Measurements from ENCODE around the gene DELE1. TPM values are rescaled to one million over a fixed set of nuclear protein-coding genes. Genes with fewer than 3 reads are reported as not detected.
"Not testable (repeated sequence)": the region's sequence is repeated elsewhere in the genome, so short reads cannot be mapped to it uniquely, and the experiment has no call there.

DELE1 gene
- total RNA-seq, 1 donor from 2014 or later: 62.3 TPM

GRCh38 chr5:141883892-141884318, 39.8 kb upstream of the DELE1 start:
- Histone ChIP-seq H3K27me3 (ENCODE audit: control insufficient read depth, insufficient read depth, low read length) (peaks cover 47% of the 10 kb centered on the region), H3K36me3 (ENCODE audit: control insufficient read depth, insufficient read depth, low read length) (no peaks in the 10 kb centered on the region), H3K4me3 (ENCODE audit: low read depth, low read length) (no peak overlapping the region)
- DNase-seq (ENCODE audit: low read depth): no peak
- TF ChIP-seq CTCF (IDR thresholded peaks at IDR 0.05; ENCODE audit: insufficient read depth, low read length, poor library complexity, severe bottlenecking): no peak

- H3K36me3 ChIP-seq (ENCODE audit: control insufficient read depth, insufficient read depth, low read length): no peaks in the 10 kb centered on the region
- H3K4me3 ChIP-seq (ENCODE audit: low read depth, low read length): no peak overlapping the region
- no peak for DNase-seq (ENCODE audit: low read depth)
- peak; percentile 39 for TF ChIP-seq CTCF (IDR thresholded peaks at IDR 0.05; ENCODE audit: insufficient read depth, low read length, poor library complexity, severe bottlenecking)
- H3K27me3 ChIP-seq (ENCODE audit: control insufficient read depth, insufficient read depth, low read length): no peaks in the 10 kb centered on the region
Observed at GRCh38 chr5:141889282-141889871, 34.3 kb upstream of the DELE1 start.

GRCh38 chr5:141890429-141890828, 33.2 kb upstream of the DELE1 start:
- H3K27me3 ChIP-seq (ENCODE audit: control insufficient read depth, insufficient read depth, low read length); DNase-seq (ENCODE audit: low read depth); H3K4me3 ChIP-seq (ENCODE audit: low read depth, low read length); H3K36me3 ChIP-seq (ENCODE audit: control insufficient read depth, insufficient read depth, low read length): not testable (repeated sequence)

- no peak for DNase-seq (ENCODE audit: low read depth)
- H3K27me3 ChIP-seq (ENCODE audit: control insufficient read depth, insufficient read depth, low read length): peaks cover 2% of the 10 kb centered on the region
- H3K36me3 ChIP-seq (ENCODE audit: control insufficient read depth, insufficient read depth, low read length): no peaks in the 10 kb centered on the region
- H3K4me3 ChIP-seq (ENCODE audit: low read depth, low read length): no peak overlapping the region
- TF ChIP-seq CTCF (IDR thresholded peaks at IDR 0.05; ENCODE audit: insufficient read depth, low read length, poor library complexity, severe bottlenecking): no peak
Observed at GRCh38 chr5:141897425-141897824, 26.2 kb upstream of the DELE1 start.

- Histone ChIP-seq H3K36me3 (ENCODE audit: control insufficient read depth, insufficient read depth, low read length) (no peaks in the 10 kb centered on the region), H3K4me3 (ENCODE audit: low read depth, low read length) (no peak overlapping the region), H3K27me3 (ENCODE audit: control insufficient read depth, insufficient read depth, low read length) (peaks cover 6% of the 10 kb centered on the region)
- DNase-seq (ENCODE audit: low read depth): no peak
- no peak for TF ChIP-seq CTCF (IDR thresholded peaks at IDR 0.05; ENCODE audit: insufficient read depth, low read length, poor library complexity, severe bottlenecking)
Observed at GRCh38 chr5:141898448-141899049, 25.1 kb upstream of the DELE1 start.

- H3K27me3 ChIP-seq (ENCODE audit: control insufficient read depth, insufficient read depth, low read length): peaks cover 6% of the 10 kb centered on the region
- TF ChIP-seq CTCF (IDR thresholded peaks at IDR 0.05; ENCODE audit: insufficient read depth, low read length, poor library complexity, severe bottlenecking): no peak
- H3K36me3 ChIP-seq (ENCODE audit: control insufficient read depth, insufficient read depth, low read length): no peaks in the 10 kb centered on the region
- no peak for DNase-seq (ENCODE audit: low read depth)
- no peak overlapping the region for H3K4me3 ChIP-seq (ENCODE audit: low read depth, low read length)
Observed at GRCh38 chr5:141902015-141902814, 21.5 kb upstream of the DELE1 start.
